Jurkat, Clone E6-1 (cell line): ENCODE measurements around the gene LINS1.

ENCODE experiments used
- DNase-seq: peaks from one replicate; pipeline ENCODE4 v3.0.0-alpha.2; 2011; ENCODE audit warnings: low read depth, low spot score
- H3K4me3 ChIP-seq: 2 replicates; pipeline ENCODE4 v1.5.1; 2011; ENCODE audit warnings: mild to moderate bottlenecking, low read length, control low read depth, moderate library complexity

The LINS1 gene

DNA sequence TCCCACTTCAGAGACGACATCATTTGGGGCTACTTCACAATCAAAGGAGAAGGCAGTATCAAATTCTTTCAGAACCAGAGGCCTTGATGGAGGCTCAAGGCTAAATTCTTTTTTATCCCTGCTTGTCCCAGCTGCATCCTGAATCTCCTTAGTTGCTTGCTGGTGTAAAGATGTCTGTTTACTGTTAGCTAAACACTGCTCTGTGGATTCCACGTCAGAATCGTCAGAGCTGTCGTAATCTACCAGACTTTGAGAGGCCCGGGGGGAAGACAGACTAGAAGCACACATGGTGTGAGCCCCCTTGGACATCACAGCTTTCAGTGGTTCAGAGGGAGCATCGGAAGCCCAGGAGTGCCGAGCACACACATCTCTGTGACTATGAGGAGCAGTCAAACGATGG, 32.6 kb downstream of the LINS1 start:
- no peak for DNase-seq
- no peak overlapping the region for H3K4me3 ChIP-seq

DNA sequence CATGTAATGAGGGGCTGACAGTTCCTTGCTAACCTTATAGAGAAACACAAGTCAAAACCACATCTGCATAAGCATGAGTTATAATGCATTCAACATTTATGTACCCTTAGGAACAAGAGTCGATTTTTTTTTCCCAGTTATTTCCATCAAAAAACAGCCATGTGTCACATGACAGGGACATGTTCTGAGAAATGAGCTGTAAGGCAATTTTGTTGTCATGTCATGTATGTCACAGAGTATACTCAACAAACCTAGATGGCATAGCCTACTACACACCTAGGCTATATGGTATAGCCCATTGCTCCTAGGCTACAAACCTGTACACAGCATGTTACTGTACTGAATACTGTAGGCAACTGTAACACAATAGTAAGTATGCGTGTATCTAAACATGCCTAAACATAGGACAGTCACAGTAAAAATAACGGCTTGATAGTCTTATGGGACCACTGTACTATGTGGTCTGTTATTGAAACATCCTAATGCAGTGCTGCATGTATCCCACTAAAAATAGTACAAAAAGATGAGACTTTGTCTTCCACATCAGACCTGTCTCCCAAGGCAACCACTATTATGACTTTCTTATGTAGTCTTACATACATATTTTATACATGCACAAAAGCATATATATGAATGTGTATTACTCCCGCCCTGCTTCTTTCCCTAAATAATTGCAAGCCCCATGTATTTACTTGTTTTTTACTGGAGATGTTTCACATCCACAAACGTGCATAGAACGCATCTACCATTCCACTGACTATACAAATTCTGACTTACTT, 34.9 kb downstream of the LINS1 start:
- DNase-seq: no peak
- H3K4me3 ChIP-seq: no peak overlapping the region

DNA sequence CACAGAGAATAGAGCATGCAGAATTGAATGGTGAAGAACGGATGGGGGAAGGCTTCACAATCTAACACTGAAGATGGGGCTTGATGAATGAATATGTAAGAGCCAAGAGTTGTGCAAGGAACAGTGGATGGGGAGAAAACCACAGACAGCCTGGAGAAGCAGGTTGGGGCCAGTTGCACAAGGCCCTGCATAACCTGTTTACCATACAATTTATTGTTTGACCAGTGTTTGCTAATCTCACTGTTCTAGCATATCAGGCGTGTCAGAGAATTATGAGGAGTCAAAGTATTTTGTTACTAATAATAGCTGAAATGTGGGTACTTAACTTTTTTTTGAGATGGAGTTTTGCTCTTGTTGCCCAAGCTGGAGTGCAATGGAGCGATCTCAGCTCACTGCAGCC, 36.4 kb downstream of the LINS1 start:
- no peak for DNase-seq
- H3K4me3 ChIP-seq: no peak overlapping the region

DNA sequence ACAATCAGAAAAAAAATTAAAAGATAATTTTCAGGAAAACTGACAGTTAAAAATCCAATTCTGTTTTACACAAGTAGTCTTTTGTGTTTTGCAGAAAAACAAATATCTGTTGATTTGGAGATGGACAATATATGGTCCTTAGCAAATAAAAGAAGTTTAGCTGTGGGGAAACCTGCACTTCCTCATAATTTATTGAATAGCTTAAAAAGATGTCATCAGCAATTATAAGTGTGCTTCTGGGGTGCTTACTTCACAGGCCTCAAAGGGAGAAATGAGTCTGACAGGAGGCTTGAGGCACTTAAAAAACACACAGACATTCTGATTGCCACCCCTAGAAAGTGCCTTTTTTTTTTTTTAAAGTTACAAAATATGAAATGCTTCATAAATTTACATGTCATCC, 41.7 kb downstream of the LINS1 start:
- DNase-seq: no peak

DNA sequence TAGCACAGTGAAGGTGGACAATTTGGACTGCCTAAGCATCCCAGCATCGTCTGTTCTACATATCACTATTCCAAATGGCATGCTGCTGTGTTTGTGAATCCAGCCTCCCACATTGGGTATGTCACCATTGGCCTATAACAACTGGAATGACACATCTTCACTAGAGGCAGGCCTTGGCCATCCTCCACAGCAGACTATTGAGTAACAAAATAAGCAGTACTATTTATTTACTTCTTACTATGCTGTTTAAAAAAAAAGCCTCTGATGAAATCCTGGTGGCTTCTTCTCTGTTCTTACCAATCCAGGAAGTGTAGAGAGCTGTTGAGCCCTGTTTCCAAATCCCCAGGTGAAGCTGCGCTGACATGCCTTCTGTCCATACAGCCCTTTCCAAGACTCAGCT, 42.7 kb downstream of the LINS1 start:
- DNase-seq: no peak
- H3K4me3 ChIP-seq: no peak overlapping the region

More for the DNA sequence above, 41.7 kb downstream of the LINS1 start:
- no peak overlapping the region for H3K4me3 ChIP-seq

DNA sequence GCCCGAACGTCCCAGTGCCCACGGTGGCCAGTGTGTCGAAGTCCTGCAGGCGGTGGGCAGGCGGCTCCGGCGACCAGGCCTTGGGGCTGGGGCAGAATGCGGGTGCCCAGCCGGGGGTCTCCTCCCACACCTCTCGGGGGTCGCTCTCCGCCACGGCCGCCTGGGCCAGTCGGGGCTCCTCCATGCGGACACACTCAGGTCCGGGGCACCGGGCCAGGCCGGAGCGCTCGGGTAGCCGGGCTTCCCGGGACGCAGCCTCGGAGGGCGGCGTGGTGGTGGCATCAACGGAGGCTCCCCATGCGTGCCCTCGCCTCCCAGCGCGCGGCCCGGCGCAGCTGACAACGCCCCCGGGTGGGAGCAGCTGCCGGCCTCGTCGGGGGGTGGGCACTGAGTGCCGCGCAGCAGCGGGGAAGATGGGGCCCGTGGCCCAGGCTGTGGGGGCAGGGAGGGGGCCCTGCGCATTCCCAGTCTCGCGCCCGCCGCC, 43.2 kb downstream of the LINS1 start:
- no peak overlapping the region for H3K4me3 ChIP-seq
- no peak for DNase-seq

DNA sequence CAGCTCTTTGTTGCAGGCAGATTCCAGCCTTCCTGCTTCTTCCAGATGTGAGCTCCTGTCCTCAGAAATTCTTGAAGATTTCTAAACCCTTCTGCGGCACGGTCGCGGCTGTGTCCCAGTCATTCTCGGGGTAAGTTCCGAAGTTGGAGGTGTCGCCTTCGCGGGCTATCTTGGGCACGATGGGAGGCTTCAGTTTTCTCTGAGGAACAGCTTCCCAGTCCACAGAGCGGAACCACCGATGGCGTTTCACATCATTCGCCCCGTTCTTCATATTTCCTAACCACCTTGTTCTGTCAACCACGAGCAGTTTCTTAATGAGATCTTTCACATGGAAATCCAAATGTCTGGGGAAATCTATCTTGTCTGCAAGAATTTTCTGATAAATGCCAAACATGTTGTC, 48.5 kb downstream of the LINS1 start:
- H3K4me3 ChIP-seq: no peak overlapping the region
- no peak for DNase-seq

DNA sequence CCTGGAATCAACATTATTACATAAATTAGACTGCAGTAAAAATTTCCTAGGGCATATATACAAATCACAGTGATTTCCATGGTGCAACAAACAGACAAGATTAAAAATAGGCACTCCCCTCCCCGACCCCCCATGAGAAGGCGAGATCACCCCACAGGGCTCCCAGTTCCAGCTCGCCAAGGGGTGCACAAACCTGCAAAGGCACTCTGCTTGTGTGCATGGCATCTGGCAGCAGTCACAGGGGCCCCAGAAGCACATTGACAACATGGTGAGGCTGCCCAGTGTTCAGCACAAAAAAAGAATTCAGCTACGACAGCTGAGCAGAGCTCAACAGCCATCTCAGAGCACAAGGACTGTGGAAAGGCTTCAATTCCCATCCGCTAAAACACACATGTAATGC, 54.0 kb downstream of the LINS1 start:
- no peak for DNase-seq
- no peak overlapping the region for H3K4me3 ChIP-seq

DNA sequence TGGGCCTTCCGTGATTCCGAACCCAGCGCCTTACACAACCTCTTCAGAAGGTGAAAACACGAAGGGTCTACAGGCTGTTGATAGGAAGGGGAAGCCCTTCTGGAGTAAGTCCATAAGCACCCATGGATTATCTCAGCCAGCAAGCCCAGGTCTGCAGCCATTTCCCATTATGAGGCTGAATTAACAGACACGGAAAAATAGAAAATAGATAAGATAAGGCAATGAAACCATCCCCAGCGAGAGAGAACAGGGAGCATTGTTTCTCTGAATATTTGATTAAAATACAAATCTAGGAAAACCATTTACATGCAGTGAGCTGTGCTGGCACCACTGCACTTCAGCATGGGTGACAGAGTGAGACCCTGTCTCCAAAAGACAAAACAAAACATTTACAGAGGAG, 57.0 kb downstream of the LINS1 start:
- H3K4me3 ChIP-seq: no peak overlapping the region
- DNase-seq: no peak

DNA sequence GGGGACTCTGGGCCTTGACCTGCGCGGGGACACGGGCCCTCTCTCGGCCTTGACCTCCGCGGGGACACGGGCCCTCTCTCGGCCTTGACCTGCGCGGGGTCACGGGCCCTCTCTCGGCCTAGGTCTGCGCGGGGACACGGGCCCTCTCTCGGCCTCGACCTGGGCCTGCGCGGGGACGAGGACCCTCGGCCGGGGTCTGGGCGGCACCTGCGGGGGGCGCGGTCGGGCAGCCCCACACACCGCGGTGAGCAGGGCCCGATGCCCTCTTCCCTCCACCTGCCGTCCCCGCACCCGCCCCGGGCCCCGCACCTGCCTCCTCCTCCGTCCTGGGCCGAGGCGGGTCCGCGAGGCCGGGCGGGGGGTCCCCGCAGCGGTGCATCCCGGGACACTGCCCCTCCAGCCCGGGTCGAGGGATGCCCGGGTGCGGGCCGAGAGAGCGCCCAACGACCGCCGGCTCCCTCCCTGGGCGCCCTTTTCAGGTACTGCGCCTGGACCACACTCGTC, 57.6 kb downstream of the LINS1 start:
- H3K4me3 ChIP-seq: no peak overlapping the region
- DNase-seq: no peak

DNA sequence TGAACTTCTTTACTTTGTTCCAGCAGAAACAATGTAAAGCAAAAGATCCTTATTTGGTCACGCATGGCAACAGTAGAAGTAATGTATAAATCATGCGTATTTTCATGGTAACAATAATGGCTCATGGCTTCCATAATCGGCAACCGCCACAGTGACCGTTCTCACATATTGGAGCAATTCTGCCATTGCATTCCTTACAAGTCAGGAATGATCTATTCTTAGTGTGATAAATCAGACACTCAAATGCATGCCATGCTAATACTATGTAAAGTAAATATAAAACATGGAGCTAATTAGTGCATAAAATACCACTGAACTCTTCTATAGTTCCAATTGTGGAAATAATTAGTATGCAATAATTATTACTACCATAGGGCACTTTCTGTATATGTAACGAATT, 59.7 kb downstream of the LINS1 start:
- DNase-seq: no peak
- no peak overlapping the region for H3K4me3 ChIP-seq

DNA sequence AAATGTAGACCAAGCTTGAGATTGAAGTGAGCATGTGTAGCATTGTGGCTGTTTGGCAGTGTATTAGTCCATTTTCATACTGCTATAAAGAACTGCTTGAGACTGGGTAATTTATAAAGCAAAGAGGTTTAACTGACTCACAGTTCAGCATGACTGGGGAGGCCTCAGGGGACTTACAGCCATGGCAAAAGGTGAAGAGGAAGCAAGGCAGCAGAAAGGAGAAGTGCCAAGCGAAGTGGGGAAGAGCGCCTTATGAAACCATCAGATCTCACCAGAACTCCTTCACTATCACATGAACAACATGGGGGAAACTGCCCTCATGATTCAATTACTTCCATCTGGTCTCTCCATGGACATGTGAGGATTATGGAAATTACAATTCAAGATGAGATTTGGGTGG, 64.7 kb downstream of the LINS1 start:
- no peak for DNase-seq
- H3K4me3 ChIP-seq: no peak overlapping the region

DNA sequence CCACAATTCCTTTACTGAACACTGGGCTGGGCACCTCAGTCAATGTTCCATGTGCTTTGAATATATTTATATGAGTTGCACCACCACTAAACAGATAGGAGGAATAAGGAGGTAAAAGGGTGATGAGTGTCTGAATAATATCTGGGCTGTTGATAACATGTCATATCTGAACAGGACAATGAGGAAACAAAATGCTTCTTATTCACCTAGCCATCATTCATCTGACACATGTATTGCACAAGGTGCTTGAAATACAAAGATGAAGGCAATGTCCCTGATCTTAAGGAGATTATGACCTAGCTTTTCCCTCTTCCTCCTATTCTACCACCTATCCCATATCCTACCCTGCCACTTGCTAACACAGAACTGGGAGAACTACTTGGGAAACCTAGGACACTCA, 65.3 kb downstream of the LINS1 start:
- no peak for DNase-seq
- no peak overlapping the region for H3K4me3 ChIP-seq

DNA sequence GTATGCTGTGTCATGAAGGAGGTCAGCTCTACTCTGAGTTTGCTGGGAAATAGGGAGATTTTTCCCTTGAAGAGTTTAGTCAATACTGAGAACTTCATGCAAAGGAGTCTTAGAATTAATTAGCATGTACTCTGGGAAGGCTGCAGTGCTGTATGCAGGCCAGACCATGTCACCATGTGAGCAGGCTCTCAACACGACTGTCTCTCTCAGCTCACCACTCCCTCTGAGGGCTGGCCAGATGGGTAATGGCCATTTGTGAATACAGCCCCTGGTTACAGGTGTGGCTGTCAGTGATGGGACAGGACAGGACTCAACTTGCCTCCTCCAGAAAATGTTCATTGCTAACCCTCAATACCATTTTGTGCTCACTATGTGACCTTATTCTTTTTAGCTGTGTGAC, 68.1 kb downstream of the LINS1 start:
- H3K4me3 ChIP-seq: no peak overlapping the region
- no peak for DNase-seq

DNA sequence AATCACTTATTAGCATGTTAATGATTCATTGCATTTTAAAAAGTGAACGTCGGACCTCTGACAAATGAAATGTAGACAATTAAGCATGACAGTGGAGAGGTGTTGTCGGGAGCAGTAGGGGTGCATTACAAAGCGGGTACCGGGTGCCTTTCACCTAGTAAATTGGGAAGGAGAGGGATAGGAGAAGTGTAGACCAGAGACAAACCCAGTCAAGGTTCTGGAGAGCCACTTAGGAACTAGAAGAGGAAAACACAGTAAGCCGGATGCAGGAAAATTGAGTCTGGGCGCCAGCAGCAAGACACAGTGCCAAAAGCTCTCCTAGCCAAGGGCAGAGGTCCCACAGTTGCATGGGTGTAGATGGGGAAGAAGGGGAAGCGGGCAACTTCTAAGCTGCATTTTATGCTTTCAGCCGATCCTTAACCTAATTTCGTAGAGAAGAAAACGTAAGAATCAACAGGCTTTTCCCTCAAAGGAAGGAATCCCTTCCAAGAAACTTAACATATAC, 70.1 kb downstream of the LINS1 start:
- H3K4me3 ChIP-seq: no peak overlapping the region
- no peak for DNase-seq

DNA sequence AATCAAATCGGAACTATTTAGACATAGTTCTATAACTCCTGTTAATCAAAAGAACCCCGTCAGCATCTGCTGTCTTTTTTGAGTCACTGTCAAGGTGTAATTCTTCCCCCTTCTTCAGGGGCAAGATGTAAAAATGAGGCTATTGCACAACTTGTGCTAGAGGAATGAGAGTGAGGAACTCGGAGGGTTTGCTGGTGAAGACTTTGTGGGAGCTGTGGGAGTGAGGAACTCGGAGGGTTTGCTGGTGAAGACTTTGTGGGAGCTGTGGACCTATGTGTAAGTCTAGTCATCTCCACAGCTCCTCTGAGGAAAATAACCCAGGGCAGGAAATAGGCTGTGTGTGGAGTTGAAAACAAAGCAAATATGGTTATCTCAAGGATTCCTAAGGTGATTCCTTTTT, 70.8 kb downstream of the LINS1 start:
- no peak for DNase-seq
- H3K4me3 ChIP-seq: no peak overlapping the region

DNA sequence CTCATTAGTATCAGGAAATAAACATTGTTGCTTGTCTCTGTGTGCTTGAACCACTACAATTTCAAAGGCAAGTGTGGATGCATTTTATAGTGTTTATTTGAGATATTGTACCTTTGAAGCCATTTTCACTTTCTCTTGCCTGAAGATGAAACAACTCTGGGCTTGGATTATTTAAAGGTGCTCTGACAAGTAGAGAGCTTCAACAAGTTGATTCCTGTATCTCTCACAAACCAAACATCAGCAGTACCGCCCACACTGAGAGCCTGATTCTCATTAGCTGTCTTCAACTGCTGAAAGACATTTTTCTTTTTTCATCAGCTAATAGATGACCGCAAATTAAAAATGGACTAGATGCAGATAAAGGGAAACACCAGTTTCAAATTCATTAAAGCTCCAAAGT, 72.4 kb downstream of the LINS1 start:
- DNase-seq: no peak
- H3K4me3 ChIP-seq: no peak overlapping the region

DNA sequence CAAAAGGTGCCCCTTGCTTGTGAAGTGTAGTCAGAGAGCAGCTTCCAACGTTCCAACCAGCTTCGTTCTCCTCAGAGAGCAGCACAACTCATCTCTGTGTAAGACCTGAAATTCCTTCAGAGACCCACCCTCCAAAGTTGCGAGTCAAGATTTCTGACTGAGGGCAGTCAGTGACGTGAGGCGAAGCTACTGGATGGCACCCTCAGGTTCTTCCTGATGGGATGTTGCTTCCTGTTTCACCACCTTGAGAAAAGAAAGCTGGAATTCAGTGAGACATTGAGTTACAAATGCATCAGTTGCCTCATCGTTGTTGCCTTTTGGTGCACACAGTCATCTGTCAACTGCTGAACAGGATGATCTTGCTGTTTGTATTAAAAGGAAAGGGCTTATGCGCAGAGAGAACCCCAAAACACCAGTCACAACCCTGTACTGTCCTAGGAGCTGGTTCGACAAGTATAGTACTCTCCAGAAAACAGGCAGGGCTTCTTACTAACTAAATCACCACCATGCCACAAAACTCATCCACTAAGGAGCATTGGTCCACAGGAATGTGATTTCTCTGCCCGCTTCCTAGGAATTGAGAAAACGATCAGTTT, 73.1 kb downstream of the LINS1 start, which contains the start of gene CERS3:
CERS3 (minus strand) TSS at position 118 of the 596 bp plus-strand sequence. CDS start 27,101 bp downstream, outside the sequence.
- DNase-seq: no peak
- H3K4me3 ChIP-seq: no peak within 1 kb of the TSS

DNA sequence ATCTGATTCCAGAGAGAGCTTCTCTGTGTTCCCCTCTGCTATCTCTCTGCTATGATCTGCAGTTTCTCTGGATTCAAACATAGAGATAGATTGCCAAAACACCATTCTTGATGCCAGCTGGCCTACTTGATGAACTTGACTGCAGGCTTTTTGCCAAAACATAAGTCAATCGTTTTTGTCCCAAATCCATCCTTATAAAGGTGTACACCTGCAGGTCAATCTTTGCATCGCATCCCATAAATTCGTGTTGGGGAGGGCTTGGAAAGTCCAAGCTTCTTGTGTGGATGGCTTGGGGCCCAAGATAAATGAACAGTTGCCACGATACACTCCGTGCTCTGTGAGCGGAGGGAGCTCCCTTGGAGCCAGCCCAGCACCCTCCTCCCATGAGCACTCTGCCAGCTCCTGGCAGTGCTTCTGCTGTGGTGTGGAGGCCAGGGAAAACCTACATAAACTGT, 75.9 kb downstream of the LINS1 start:
- DNase-seq: no peak

DNA sequence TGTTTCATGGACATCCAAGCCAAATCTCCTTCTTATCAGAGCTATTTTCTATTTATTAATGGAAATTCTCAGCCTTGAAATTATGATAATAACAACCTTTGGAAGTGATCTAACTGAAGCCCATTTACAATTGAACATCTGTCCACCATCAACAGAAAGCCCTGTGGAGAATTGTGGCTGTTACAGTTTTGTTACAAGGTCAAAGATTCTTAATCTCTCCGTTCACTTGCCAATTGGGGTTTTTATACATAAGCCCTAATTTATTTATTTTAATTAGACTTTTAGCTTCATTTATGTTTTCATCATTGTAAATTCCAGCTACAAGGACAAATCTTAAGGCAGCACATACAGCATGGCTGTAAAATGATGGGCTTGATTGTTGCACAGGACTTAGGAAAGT, 76.5 kb downstream of the LINS1 start:
- DNase-seq: no peak
- no peak overlapping the region for H3K4me3 ChIP-seq

More for the DNA sequence above, 75.9 kb downstream of the LINS1 start:
- no peak overlapping the region for H3K4me3 ChIP-seq
